ENCODE measurements around the gene SOX6.

Gene SOX6

DNA sequence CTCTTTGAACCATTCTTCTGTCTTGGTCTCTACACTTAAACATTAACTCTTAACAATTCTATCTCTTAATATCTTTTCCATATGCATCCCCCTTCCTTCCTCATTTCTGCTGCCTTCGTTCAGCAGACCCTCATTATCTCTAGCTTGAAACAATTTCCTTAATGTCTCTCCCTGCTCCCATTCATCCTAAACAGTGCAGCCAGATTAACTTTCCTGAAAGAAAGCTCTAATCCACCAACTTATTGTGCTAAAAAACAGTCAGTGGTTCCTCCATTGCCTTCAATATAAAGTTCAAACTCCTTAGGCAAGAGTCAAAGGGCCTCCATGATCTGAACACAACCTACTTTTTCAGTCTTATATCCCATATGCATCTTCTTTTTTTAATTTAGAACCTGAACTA is 42.5 kb downstream of the SOX6 start:
- CTCF ChIA-PET: interaction anchor here (1.0 kb wide), 1 partner anchor 13 kb away, joined by 3 read pairs; no protein-coding TSS in a partner anchor
- DNase-seq (ENCODE audit: extremely low spot score): no peak
- POLR2A ChIA-PET: no interaction called here
- TF ChIP-seq, protein P1, sequence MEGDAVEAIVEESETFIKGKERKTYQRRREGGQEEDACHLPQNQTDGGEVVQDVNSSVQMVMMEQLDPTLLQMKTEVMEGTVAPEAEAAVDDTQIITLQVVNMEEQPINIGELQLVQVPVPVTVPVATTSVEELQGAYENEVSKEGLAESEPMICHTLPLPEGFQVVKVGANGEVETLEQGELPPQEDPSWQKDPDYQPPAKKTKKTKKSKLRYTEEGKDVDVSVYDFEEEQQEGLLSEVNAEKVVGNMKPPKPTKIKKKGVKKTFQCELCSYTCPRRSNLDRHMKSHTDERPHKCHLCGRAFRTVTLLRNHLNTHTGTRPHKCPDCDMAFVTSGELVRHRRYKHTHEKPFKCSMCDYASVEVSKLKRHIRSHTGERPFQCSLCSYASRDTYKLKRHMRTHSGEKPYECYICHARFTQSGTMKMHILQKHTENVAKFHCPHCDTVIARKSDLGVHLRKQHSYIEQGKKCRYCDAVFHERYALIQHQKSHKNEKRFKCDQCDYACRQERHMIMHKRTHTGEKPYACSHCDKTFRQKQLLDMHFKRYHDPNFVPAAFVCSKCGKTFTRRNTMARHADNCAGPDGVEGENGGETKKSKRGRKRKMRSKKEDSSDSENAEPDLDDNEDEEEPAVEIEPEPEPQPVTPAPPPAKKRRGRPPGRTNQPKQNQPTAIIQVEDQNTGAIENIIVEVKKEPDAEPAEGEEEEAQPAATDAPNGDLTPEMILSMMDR (IDR thresholded peaks at IDR 0.05; ENCODE audit: control extremely low read depth, extremely low read depth, low read depth, missing control alignments): no peak

DNA sequence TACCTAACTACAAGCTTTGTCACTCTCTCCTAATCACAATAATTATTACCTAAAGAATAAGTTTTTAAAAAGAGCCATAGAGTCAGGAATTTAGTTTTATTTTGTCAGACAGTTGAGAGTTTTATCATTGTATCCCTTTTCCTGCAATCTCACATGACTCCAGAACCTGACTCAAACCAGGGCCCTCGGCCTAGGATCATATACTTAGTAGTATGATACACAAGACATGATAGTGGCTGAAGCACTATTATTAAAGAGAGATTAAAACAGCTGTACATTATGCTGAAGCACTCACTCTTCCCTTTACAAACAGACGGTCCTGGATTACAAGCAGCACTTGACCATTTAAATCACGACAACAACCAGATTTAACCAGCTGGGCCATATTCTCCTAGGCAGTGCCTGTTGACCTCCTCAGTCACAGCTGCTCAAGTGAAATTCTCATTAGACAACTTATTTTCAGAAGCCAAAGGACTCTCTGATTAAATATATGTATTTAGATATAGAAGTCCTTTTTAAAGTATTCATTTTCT is 44.0 kb downstream of the SOX6 start:
- ChIA-PET CTCF (interaction anchor here (1.2 to 1.7 kb wide), 3 partner anchors 12 to 18 kb away, joined by 3 to 7 read pairs (median 3); no protein-coding TSS in a partner anchor), POLR2A (no interaction called here)
- TF ChIP-seq, protein P1 (IDR thresholded peaks at IDR 0.05; ENCODE audit: control extremely low read depth, extremely low read depth, low read depth, missing control alignments): no peak
- no peak for DNase-seq (ENCODE audit: extremely low spot score)

DNA sequence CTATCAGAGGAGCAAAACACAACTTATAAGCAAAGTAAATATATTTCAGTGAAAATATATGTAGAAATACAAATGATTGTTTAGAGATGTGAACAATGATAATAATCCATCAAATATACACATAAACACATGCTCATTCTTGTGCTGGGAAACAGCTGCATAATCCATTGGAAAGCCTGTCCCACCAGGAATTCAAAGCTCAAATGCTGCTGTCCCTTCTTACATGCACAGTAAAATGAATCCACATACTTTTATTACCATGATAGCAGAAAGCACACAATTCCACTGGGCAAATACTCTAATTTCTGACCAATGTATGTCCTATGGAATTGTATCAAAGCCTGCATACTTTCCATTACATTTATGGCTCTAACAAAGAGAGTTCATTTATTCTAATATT is 44.5 kb downstream of the SOX6 start:
- DNase-seq (ENCODE audit: extremely low spot score): no peak
- POLR2A ChIA-PET: no interaction called here
- TF ChIP-seq, protein P1 (IDR thresholded peaks at IDR 0.05; ENCODE audit: control extremely low read depth, extremely low read depth, low read depth, missing control alignments): no peak
- CTCF ChIA-PET: interaction anchor here (1.1 to 1.7 kb wide), 4 partner anchors 11 to 18 kb away, joined by 3 to 7 read pairs (median 3); no protein-coding TSS in a partner anchor

DNA sequence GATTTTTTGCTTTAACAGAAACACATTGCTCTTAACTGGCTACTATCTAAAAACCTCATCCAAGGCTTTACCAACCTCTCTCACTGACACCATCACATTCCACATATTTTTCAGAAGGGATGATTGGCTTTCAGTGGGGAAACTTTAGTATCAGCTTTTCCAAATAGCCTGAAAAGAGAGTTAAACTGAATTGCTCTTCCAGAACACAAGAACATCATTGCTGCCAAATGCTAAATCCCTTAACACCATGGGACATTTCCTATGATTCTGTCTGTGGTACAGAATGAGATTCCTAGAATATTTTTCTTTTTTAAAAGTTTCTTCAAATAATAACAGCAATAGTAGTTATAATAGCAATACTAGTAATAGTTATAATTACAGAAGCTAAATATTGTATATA is 45.4 kb downstream of the SOX6 start:
- POLR2A ChIA-PET: no interaction called here
- TF ChIP-seq, protein P1 (IDR thresholded peaks at IDR 0.05; ENCODE audit: control extremely low read depth, extremely low read depth, low read depth, missing control alignments): no peak
- DNase-seq (ENCODE audit: extremely low spot score): no peak
- CTCF ChIA-PET: interaction anchor here (1.1 to 1.7 kb wide), 3 partner anchors 10 to 16 kb away, joined by 3 to 7 read pairs (median 3); no protein-coding TSS in a partner anchor

DNA sequence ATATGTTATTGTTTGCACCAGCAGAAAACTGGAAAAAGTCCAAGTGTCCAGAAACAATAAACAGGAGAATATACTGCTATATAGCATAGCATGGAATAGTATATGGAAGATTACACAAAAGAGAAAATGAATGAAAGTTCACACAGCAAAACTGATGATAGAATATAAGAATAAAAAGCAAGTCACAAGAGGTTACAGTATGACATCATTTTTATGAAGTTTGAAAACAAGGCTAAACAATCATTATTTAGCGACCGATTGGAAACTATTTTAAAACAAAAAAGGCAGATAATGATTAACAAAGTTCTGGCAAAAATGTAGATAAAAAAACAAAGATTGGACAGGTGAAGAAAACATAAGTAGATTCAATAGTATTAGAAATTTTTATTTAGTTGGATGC is 47.1 kb downstream of the SOX6 start:
- DNase-seq (ENCODE audit: extremely low spot score): no peak
- TF ChIP-seq, protein P1 (IDR thresholded peaks at IDR 0.05; ENCODE audit: control extremely low read depth, extremely low read depth, low read depth, missing control alignments): no peak
- ChIA-PET POLR2A (no interaction called here), CTCF (no interaction called here)

DNA sequence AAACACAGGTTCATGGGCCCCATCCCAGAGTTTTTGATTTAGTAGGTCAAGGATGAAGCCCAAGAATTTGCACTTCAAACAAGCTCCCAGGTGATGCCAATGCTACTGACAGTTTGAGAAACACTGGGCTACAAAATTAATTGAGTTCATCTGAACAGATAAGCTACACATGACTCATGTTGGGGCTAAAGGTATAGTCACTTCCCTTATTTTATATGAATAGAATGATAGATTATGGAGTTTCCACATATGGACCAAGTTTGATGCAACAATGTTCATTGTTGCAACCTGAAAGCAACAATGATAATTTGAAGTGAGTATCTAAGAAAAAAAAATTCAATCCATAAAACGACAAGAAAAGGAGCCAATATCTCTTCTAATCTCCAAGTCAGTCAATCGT is 54.9 kb downstream of the SOX6 start:
- POLR2A ChIA-PET: no interaction called here

More for the DNA sequence above, 54.9 kb downstream of the SOX6 start:
- CTCF ChIA-PET: interaction anchor here (1.7 to 1.9 kb wide), 2 partner anchors 10 to 12 kb away, joined by 3 to 7 read pairs; no protein-coding TSS in a partner anchor
- no peak for DNase-seq (ENCODE audit: extremely low spot score)
- TF ChIP-seq, protein P1 (IDR thresholded peaks at IDR 0.05; ENCODE audit: control extremely low read depth, extremely low read depth, low read depth, missing control alignments): no peak

Measured in GM10248 (cell line).